ENCODE measurements around the gene TSPAN32.
"Not testable (repeated sequence)": the region's sequence is repeated elsewhere in the genome, so short reads cannot be mapped to it uniquely, and the experiment has no call there.

The TSPAN32 gene

DNA sequence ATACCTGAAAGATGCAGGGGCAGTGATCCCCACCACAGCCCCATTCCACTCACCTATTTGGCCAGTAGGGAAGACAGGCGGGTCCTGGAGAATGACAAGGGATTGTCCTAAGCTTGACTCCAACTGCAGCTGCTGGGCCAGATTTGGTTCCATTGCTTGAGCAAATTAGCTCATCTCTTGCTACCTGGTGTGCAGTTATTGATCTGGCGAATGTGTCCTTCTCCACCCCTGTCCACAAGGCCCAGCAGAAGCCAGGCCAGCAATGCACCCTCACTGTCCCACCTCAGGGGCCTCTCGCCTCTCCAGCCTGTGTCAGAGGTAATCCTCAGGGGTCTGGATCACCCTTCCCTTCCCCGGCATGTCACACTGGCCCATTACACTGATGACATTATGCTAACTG lies 23.3 kb downstream of the TSPAN32 start:
- no peaks in the 10 kb centered on the region for H3K9me3 ChIP-seq (ENCODE audit: low read length)
- H3K27me3 ChIP-seq (ENCODE audit: control insufficient read depth in 1 of 2, insufficient read depth in 2 of 2, low read length in 2 of 2): no peaks in the 10 kb centered on the region
- H3K27ac ChIP-seq (ENCODE audit: low read depth, low read length): no peak overlapping the region
- H3K4me3 ChIP-seq (ENCODE audit: low read depth in 1 of 2, low read length in 2 of 2): no peak overlapping the region
- H3K36me3 ChIP-seq (ENCODE audit: insufficient read depth, low read length): no peaks in the 10 kb centered on the region
- no peak overlapping the region for H3K9ac ChIP-seq (ENCODE audit: low read length)
- H3K4me1 ChIP-seq (ENCODE audit: insufficient read depth, low read length): no peaks in the 10 kb centered on the region

- Histone ChIP-seq H3K36me3 (ENCODE audit: insufficient read depth, low read length) (no peaks in the 10 kb centered on the region), H3K4me1 (ENCODE audit: insufficient read depth, low read length) (no peaks in the 10 kb centered on the region), H3K9me3 (ENCODE audit: low read length) (no peaks in the 10 kb centered on the region), H3K27ac (ENCODE audit: low read depth, low read length) (no peak overlapping the region), H3K4me3 (ENCODE audit: low read depth in 1 of 2, low read length in 2 of 2) (no peak overlapping the region), H3K9ac (ENCODE audit: low read length) (no peak overlapping the region), H3K27me3 (ENCODE audit: control insufficient read depth in 1 of 2, insufficient read depth in 2 of 2, low read length in 2 of 2) (no peaks in the 10 kb centered on the region)
Observed at GRCh38 chr11:2325719-2326118, 23.9 kb downstream of the TSPAN32 start.

DNA sequence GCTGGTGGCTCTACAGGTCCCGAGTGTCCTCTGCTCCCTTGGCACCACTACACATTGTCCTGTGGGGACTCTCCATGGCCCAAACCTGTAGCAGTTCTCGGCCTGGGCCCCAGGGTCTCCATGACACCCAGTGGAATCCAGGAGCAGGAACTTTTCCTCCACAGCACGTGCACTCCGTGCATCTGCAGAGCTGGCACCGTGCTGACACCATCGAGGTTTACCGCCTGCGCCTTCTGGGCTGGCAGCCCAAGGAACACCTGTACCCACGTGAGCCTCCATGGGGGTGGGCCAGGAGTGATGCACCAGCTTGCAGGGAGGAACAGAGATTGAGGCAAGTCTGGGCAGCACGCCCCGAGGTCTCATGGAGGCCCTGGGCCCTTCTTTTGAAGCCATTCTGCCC lies 25.2 kb downstream of the TSPAN32 start:
- H3K9ac ChIP-seq (ENCODE audit: low read length): no peak overlapping the region
- H3K9me3 ChIP-seq (ENCODE audit: low read length): no peaks in the 10 kb centered on the region
- H3K4me3 ChIP-seq (ENCODE audit: low read depth in 1 of 2, low read length in 2 of 2): no peak overlapping the region
- H3K27me3 ChIP-seq (ENCODE audit: control insufficient read depth in 1 of 2, insufficient read depth in 2 of 2, low read length in 2 of 2): no peaks in the 10 kb centered on the region
- no peaks in the 10 kb centered on the region for H3K36me3 ChIP-seq (ENCODE audit: insufficient read depth, low read length)
- no peaks in the 10 kb centered on the region for H3K4me1 ChIP-seq (ENCODE audit: insufficient read depth, low read length)
- no peak overlapping the region for H3K27ac ChIP-seq (ENCODE audit: low read depth, low read length)

DNA sequence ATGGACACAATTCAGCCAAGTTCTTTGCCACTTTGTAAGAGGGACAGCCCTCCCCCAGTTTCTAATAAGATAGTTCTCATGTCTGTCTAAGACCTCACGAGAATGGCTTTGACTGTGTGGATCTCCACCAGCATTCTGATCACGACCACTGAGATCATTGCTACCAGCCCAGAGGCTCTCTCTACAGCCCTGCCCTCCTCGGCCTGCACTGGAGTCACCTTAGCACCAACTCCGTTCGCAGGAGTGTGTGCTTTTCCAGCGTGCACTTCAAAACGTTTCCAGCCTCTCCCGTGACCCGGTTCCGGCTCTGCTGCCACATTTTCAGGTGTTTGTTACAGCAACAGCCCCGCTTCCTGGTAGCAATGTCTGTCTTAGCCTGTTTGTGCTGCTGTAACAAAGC lies 26.2 kb downstream of the TSPAN32 start:
- Histone ChIP-seq H3K4me3 (ENCODE audit: low read depth in 1 of 2, low read length in 2 of 2) (no peak overlapping the region), H3K27me3 (ENCODE audit: control insufficient read depth in 1 of 2, insufficient read depth in 2 of 2, low read length in 2 of 2) (no peaks in the 10 kb centered on the region), H3K4me1 (ENCODE audit: insufficient read depth, low read length) (no peaks in the 10 kb centered on the region), H3K9me3 (ENCODE audit: low read length) (no peaks in the 10 kb centered on the region), H3K27ac (ENCODE audit: low read depth, low read length) (no peak overlapping the region), H3K9ac (ENCODE audit: low read length) (no peak overlapping the region), H3K36me3 (ENCODE audit: insufficient read depth, low read length) (no peaks in the 10 kb centered on the region)

DNA sequence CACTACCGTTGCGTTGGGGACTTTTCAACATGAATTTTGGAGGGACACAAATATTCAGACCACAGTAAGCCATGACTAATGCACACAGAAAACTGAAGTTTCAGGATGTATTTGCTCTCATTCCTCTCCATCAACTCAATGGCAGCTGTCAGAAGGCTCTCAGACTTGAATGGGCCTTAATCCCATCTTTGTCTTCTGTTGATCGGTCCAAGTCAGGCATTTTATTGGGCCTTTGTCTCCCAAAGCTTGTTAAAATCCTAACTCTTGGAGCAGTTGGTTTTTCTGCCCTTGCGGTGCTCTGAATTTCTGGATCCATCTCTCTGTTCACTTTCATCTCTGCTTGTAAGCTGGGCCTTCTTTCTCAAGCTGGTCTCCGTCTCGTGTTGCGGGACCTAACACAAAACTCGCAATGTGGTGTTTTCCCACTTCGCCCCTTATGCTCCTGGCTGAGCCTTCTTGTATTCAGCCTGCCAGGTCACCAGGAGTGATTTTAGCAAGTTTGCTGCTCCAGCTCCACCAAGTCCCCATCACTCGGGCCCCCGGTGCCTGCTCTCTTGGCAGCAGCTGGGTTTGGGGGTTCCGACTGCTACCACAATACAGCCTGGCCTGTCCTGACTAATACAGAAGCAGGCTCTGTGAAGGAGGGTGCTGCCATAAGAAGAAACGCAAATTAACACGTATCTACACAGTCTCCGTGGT lies 27.0 kb downstream of the TSPAN32 start:
- H3K4me3 ChIP-seq (ENCODE audit: low read depth in 1 of 2, low read length in 2 of 2): no peak overlapping the region
- no peak overlapping the region for H3K9ac ChIP-seq (ENCODE audit: low read length)
- no peak overlapping the region for H3K27ac ChIP-seq (ENCODE audit: low read depth, low read length)
- no peaks in the 10 kb centered on the region for H3K27me3 ChIP-seq (ENCODE audit: control insufficient read depth in 1 of 2, insufficient read depth in 2 of 2, low read length in 2 of 2)
- H3K4me1 ChIP-seq (ENCODE audit: insufficient read depth, low read length): no peaks in the 10 kb centered on the region
- no peaks in the 10 kb centered on the region for H3K9me3 ChIP-seq (ENCODE audit: low read length)
- H3K36me3 ChIP-seq (ENCODE audit: insufficient read depth, low read length): no peaks in the 10 kb centered on the region

DNA sequence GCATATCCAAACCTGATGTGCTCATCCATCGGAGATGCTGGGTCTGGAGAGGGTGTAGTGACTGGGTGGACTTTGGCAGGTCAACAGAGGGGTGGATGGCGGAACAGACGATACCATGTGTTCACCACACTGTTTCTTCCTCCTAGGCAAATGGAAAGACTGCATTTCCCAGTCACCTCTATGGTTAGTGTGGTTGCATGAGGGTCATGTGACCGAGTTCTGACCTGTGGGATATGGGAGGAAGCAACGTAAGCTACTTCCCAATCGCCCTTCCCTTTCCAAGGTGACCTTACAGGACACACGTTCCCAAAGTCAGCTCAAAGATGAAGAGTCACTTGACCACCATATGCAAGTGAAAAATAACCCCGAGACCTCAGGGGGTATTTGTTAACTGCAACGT lies 27.7 kb downstream of the TSPAN32 start:
- Histone ChIP-seq H3K9me3 (ENCODE audit: low read length) (no peaks in the 10 kb centered on the region), H3K36me3 (ENCODE audit: insufficient read depth, low read length) (no peaks in the 10 kb centered on the region), H3K27me3 (ENCODE audit: control insufficient read depth in 1 of 2, insufficient read depth in 2 of 2, low read length in 2 of 2) (no peaks in the 10 kb centered on the region), H3K9ac (ENCODE audit: low read length) (no peak overlapping the region), H3K4me1 (ENCODE audit: insufficient read depth, low read length) (no peaks in the 10 kb centered on the region), H3K4me3 (ENCODE audit: low read depth in 1 of 2, low read length in 2 of 2) (no peak overlapping the region), H3K27ac (ENCODE audit: low read depth, low read length) (no peak overlapping the region)

DNA sequence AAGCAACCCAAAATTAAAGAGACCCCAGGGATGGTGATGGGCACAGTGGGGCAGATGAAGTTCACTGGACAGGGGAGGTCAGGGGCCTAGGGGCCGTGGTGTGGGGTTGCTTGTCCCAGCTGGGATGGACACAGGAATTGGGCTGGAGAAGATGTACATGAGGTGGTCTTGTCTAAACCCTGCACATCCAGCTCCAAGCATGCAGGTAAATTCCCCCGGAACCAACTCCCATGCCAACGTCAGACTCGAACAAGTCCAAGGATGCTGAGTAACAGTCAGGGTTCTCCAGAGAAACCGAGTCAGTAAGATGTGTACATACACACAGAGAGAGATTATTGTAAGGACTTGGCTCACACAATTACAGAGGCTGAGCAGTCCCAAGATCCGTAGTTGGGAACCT lies 28.9 kb downstream of the TSPAN32 start:
- Histone ChIP-seq H3K4me3 (ENCODE audit: low read depth in 1 of 2, low read length in 2 of 2) (no peak overlapping the region), H3K9ac (ENCODE audit: low read length) (no peak overlapping the region), H3K4me1 (ENCODE audit: insufficient read depth, low read length) (no peaks in the 10 kb centered on the region), H3K36me3 (ENCODE audit: insufficient read depth, low read length) (no peaks in the 10 kb centered on the region), H3K27ac (ENCODE audit: low read depth, low read length) (no peak overlapping the region), H3K9me3 (ENCODE audit: low read length) (no peaks in the 10 kb centered on the region), H3K27me3 (ENCODE audit: control insufficient read depth in 1 of 2, insufficient read depth in 2 of 2, low read length in 2 of 2) (no peaks in the 10 kb centered on the region)

- Histone ChIP-seq H3K27me3 (ENCODE audit: control insufficient read depth in 1 of 2, insufficient read depth in 2 of 2, low read length in 2 of 2) (no peaks in the 10 kb centered on the region), H3K9me3 (ENCODE audit: low read length) (no peaks in the 10 kb centered on the region), H3K4me1 (ENCODE audit: insufficient read depth, low read length) (no peaks in the 10 kb centered on the region), H3K9ac (ENCODE audit: low read length) (no peak overlapping the region), H3K4me3 (ENCODE audit: low read depth in 1 of 2, low read length in 2 of 2) (no peak overlapping the region), H3K36me3 (ENCODE audit: insufficient read depth, low read length) (no peaks in the 10 kb centered on the region), H3K27ac (ENCODE audit: low read depth, low read length) (no peak overlapping the region)
Observed at GRCh38 chr11:2331404-2331803, 29.6 kb downstream of the TSPAN32 start.

- not testable (repeated sequence) for H3K4me3 ChIP-seq (ENCODE audit: low read depth in 1 of 2, low read length in 2 of 2); H3K27ac ChIP-seq (ENCODE audit: low read depth, low read length); H3K4me1 ChIP-seq (ENCODE audit: insufficient read depth, low read length); H3K27me3 ChIP-seq (ENCODE audit: control insufficient read depth in 1 of 2, insufficient read depth in 2 of 2, low read length in 2 of 2); H3K9ac ChIP-seq (ENCODE audit: low read length); H3K36me3 ChIP-seq (ENCODE audit: insufficient read depth, low read length); H3K9me3 ChIP-seq (ENCODE audit: low read length)
Observed at GRCh38 chr11:2332569-2332968, 30.8 kb downstream of the TSPAN32 start.

DNA sequence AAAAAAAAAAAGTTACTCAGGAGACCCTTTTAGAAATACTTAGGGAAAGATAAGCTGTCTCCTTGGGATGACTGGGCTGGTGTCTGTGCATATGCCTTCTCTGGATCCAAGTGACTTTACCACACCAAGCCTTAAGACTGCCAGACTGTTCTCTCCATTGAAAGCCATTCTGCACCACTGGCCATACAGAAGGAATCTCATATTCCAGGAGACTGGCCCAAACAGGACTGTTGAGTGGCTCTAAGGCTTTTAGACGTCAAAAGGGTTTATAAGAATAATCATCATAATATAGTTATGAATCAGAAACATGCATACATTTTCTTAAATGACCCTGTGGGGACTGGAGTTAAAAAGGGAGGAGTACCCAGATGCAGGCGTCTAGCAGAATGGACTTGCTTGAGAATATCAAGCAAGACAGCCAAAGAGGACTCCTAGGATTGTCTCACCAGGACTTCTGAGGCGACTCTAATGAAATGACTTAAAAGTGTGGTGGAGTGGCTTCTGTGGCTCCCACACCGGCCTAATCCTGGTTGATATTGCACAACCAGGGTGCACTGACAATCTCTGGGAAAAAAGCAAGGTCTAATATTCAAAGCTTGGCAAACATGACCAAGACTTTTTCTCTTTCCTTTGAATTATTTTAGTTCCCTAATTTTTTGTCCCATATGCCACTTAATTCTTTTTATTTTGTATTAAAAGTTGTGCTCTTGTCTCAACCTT lies 31.8 kb downstream of the TSPAN32 start:
- H3K9me3 ChIP-seq (ENCODE audit: low read length); H3K27ac ChIP-seq (ENCODE audit: low read depth, low read length); H3K27me3 ChIP-seq (ENCODE audit: control insufficient read depth in 1 of 2, insufficient read depth in 2 of 2, low read length in 2 of 2); H3K36me3 ChIP-seq (ENCODE audit: insufficient read depth, low read length); H3K9ac ChIP-seq (ENCODE audit: low read length); H3K4me3 ChIP-seq (ENCODE audit: low read depth in 1 of 2, low read length in 2 of 2); H3K4me1 ChIP-seq (ENCODE audit: insufficient read depth, low read length): not testable (repeated sequence)

DNA sequence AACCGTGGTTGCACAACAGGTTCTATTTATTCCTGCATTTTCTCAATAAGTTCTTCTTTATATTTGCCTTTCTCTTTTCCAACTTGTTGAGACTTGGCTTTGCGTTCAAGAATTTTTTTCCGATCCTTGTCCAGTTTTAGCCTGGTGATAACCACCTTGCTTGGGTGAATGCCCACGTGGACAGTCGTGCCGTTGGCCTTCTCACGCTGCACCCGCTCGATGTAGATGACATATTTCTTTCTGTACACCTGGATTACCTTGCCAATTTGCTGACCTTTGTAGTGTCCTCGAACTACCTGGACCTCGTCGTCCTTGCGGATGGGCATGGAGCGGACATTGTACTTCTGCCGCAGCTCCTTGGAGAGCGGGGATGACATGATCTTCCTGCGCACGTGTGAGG lies 33.5 kb downstream of the TSPAN32 start:
- H3K4me3 ChIP-seq (ENCODE audit: low read depth in 1 of 2, low read length in 2 of 2): not testable (repeated sequence)

GRCh38 chr11:2338760-2339159 lies 36.9 kb downstream of the TSPAN32 start:
- not testable (repeated sequence) for H3K9ac ChIP-seq (ENCODE audit: low read length); H3K4me1 ChIP-seq (ENCODE audit: insufficient read depth, low read length); H3K4me3 ChIP-seq (ENCODE audit: low read depth in 1 of 2, low read length in 2 of 2); H3K9me3 ChIP-seq (ENCODE audit: low read length); H3K36me3 ChIP-seq (ENCODE audit: insufficient read depth, low read length); H3K27ac ChIP-seq (ENCODE audit: low read depth, low read length); H3K27me3 ChIP-seq (ENCODE audit: control insufficient read depth in 1 of 2, insufficient read depth in 2 of 2, low read length in 2 of 2)

More for the DNA sequence above, 33.5 kb downstream of the TSPAN32 start:
- H3K9me3 ChIP-seq (ENCODE audit: low read length); H3K27ac ChIP-seq (ENCODE audit: low read depth, low read length); H3K4me1 ChIP-seq (ENCODE audit: insufficient read depth, low read length); H3K27me3 ChIP-seq (ENCODE audit: control insufficient read depth in 1 of 2, insufficient read depth in 2 of 2, low read length in 2 of 2); H3K9ac ChIP-seq (ENCODE audit: low read length); H3K36me3 ChIP-seq (ENCODE audit: insufficient read depth, low read length): not testable (repeated sequence)
